Measurements from ENCODE around the gene TMC7.

The TMC7 gene

GRCh38 chr16:18942061-18942460, 41.7 kb upstream of the TMC7 start:
- no peak for TF ChIP-seq CTCF (IDR thresholded peaks at IDR 0.05)
- no peaks in the 10 kb centered on the region for H3K27me3 ChIP-seq
- no peaks in the 10 kb centered on the region for H3K36me3 ChIP-seq
- peaks cover 0 to 7% (median 1%) of the 10 kb centered on the region in 4 donors for H3K4me1 ChIP-seq
- intact Hi-C loops (cut with DNase I; ENCODE audit: low total_unique reads) = no loop called here
- H3K27ac ChIP-seq = no peak overlapping the region
- no peak overlapping the region for H3K4me3 ChIP-seq
- no peak for DNase-seq
- no peaks in the 10 kb centered on the region for H3K9me3 ChIP-seq

GRCh38 chr16:18943414-18943813, 40.3 kb upstream of the TMC7 start:
- intact Hi-C loops (cut with DNase I; ENCODE audit: low total_unique reads) = no loop called here
- Histone ChIP-seq H3K36me3 (no peaks in the 10 kb centered on the region), H3K4me1 (peaks cover 0 to 7% (median 1%) of the 10 kb centered on the region in 4 donors), H3K27me3 (no peaks in the 10 kb centered on the region), H3K4me3 (no peak overlapping the region), H3K9me3 (no peaks in the 10 kb centered on the region), H3K27ac (no peak overlapping the region)
- peak in 1 of 2 donors; percentile 19 for DNase-seq
- no peak for TF ChIP-seq CTCF (IDR thresholded peaks at IDR 0.05)

GRCh38 chr16:18945233-18945632, 38.5 kb upstream of the TMC7 start:
- Histone ChIP-seq H3K27me3 (no peaks in the 10 kb centered on the region), H3K36me3 (no peaks in the 10 kb centered on the region), H3K4me1 (peaks cover 0 to 7% (median 1%) of the 10 kb centered on the region in 4 donors), H3K9me3 (no peaks in the 10 kb centered on the region), H3K27ac (no peak overlapping the region), H3K4me3 (no peak overlapping the region)
- no peak for TF ChIP-seq CTCF (IDR thresholded peaks at IDR 0.05)
- DNase-seq = no peak
- intact Hi-C loops (cut with DNase I; ENCODE audit: low total_unique reads) = no loop called here

- no peaks in the 10 kb centered on the region for H3K36me3 ChIP-seq
- no peak for TF ChIP-seq CTCF (IDR thresholded peaks at IDR 0.05)
- H3K4me1 ChIP-seq = peaks cover 0 to 7% (median 1%) of the 10 kb centered on the region in 4 donors
- no peak overlapping the region for H3K4me3 ChIP-seq
- DNase-seq = peak in 1 of 2 donors; percentile 15
- H3K27me3 ChIP-seq = no peaks in the 10 kb centered on the region
- intact Hi-C loops (cut with DNase I; ENCODE audit: low total_unique reads) = no loop called here
- no peak overlapping the region for H3K27ac ChIP-seq
- H3K9me3 ChIP-seq = no peaks in the 10 kb centered on the region
Observed at GRCh38 chr16:18948372-18949020, 35.2 kb upstream of the TMC7 start.

DNA sequence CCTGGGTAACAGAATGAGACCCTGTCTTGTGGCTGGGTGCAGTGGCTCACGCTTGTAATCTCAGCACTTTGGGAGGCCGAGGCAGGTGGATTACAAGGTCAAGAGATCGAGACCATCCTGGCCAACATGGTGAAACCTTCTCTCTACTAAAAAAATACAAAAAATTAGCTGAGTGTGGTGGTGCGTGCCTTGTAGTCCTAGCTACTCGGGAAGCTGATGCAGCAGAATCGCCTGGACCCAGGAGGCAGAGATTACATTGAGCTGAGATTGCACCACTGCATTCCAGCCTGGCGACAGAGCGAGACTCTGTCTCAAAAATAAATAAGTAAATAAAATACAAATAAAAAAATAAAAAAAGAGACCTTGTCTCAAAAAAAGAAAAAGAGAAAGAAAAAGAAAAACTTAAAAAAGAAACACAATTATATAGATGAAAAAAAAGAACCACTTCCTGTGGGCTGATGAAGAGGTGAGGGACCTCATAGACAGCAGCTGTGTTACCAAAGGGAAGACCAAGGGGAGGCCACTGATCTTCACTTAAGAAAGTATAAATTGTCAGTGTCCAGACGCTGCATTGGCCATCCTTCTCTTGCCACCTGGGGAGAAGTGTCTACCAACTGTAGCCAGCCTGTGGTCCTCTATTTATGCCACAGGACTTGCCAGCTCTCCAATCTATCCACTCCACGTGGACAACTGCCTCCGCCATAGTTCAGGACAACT, 33.1 kb upstream of the TMC7 start:
- TF ChIP-seq CTCF (IDR thresholded peaks at IDR 0.05) = no peak
- Histone ChIP-seq H3K4me3 (no peak overlapping the region), H3K36me3 (no peaks in the 10 kb centered on the region), H3K27me3 (no peaks in the 10 kb centered on the region), H3K4me1 (peaks cover 0 to 7% (median 1%) of the 10 kb centered on the region in 4 donors), H3K27ac (no peak overlapping the region), H3K9me3 (no peaks in the 10 kb centered on the region)
- no peak for DNase-seq
- intact Hi-C loops (cut with DNase I; ENCODE audit: low total_unique reads) = no loop called here

Data from tibial artery (tissue), 4 donors.